ENCODE measurements around the gene NTN3.
"Not testable (repeated sequence)": the region's sequence is repeated elsewhere in the genome, so short reads cannot be mapped to it uniquely, and the experiment has no call there.

NTN3 gene

DNA sequence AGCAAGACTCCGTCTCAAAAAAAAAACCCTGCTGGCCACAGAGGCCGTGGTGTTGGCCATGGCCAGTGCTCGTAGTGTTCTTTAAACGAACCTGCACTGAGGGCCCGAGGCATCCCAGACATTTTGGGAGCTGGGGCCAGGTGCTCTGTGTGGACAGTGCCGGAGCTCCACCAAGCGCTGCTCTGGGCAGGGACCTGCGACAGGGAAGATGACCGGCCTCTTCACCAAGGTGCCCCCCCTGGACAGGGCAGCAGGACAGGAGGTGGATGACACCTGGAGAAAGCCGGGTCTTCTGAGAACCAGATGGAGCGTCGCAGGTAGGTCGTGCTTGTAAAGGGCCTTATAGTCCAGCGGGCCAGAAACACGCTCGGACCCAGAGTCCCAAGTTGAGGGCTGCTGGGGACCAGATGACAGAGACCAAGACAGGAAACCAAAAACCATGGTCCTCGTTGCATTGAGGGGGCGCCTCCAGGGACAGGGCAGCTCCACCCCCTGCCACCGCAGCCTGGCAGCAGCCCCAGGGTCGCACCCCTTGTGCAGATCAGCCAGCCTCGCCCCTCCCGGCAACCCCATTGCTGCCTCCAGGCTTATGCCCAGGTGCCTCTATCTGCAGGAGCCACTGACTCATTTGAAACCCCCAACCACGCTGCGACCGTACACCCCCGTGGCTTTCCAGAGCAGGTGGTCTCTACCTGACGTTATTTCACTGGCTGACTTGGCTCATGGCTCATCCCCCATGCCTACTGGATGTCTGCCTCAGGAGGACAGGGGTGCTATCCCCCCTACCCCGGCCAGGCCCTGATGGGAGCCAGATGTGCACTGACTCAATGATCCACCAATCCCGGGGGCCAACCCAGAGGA lies 4.2 kb upstream of the NTN3 start:
- DNase-seq = no peak

DNA sequence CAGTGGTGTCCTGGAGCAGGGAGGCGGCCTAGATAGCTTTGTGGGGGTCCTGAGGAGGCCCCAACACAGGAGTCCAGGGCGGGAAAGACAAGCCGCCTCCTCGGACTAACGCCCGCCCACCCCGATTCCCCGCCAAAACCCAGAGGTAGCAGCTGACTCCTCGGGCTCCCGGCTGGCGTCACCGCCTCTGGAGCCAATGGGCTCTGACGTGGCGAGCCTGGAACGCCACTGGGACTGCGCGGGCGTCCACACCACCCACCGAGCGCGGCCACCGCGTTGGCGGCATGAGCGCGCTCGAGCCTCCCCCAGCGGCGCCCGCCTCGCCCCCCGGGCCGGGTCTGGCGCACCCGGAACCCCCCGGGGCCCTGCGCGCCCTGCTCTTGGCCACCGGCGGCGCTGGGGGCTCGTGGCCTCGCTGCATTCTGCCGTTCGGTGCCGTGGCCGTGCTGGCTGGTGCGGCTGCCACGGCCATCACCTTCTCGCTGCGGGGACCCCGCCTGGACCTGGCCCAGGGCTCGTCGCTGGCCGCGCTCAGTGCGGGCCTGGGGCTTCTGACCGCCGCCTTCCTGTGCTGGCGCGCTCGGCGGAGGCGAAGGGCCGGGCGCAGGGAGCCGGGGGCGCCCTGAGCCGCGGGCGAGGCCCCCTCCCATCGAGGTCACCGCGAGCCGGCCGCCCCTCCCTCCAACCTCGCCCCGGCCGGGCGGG lies 3.4 kb upstream of the NTN3 start:
- no peak for DNase-seq

DNA sequence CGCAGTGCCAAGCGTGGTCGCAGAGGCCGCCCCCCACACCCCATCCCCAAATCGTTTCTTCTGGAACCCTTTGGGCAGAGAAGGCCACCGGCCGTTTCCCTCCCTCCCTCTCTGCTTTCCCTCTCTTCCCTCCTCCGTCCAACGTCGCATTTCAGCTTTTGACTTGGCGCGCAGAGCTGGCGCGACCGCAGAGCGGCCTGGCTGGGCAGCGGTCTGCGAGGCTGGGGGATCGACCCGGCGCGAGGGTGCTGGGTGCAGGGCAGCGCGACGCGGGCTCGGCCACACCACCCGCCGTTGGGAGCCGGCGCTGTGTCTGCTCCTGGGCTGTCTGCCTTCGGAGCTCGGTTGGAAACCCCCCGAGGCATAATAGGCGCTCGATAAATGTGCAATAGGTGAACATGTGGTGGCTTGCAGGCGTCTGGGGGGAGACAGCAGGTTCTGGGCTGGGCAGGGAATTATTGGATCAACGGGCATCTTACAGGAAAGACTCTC lies 2.8 kb upstream of the NTN3 start:
- DNase-seq = no peak

DNA sequence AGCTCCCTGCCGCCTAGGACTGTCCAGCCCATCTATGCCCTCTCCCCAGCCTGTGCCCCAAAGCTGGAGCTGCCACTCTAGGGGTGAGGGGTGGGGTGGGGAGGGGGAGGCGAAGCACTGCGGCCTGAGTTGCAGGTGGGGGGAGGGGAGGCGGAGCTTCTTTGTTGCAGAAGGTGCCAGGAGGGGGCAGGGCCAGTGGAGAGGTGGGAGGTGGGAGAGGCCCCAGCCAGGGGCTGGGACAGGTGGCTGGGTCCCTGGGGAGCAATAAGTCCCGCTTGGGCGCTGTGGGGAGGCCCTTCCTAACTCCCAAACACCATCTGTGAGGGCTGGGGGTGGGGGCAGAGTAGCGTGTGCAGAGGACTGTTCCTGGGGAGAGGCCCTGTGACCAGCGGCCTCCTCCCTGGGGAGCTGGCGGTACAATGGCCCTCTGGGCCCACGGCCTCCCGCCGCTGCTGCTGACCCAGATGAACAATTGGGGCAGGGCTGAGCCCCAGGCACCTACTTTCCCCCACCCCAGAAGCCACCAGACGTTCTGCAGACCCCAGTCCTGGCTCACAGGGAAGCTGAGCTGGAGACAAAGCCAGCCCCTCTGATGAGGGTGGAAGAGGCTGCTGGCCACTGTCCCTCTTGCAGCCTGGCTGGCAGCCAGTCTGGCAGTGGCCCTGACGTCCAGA lies 2.2 kb upstream of the NTN3 start:
- no peak for DNase-seq

DNA sequence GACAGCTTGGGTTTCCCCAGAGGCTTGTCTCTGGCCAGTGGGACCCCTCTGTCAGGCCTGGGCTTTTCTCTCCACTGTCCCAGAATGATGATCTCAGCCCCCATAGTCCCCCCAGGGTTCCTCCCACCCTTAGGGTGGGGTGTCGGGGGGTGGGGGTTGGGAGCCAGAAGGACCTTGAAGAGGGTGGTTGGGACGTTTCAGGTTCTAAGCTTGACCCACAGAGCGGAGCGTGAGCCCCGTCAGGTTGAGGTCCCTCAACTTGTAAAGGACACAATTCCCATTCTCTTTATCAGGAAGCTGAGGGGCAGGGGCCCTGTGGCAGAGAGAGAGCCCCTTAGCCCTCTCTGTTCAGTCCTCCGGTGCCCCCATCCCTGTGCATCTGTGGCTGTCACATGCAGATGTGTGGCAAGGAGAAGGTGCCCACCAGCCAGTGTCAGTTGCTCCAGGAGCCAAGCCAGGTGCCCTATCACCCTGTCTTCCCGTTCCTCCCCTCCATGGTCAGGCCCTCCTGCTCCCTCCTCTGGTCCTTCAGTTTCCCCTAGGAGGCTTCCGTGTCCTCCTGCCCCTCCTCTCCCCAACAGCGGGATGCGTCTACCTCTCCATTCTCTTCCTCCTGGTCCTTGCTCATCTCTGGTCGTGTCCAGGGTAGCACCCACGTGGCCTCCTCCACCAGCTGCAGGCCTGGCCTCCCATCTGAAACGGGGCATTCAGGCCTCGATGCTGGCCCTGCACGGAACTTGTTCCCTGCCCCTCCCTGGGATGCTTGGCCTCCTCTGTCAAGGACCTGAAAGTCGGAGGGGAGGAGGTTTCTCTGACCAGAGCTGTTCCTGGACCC lies 1.5 kb upstream of the NTN3 start:
- DNase-seq = no peak

DNA sequence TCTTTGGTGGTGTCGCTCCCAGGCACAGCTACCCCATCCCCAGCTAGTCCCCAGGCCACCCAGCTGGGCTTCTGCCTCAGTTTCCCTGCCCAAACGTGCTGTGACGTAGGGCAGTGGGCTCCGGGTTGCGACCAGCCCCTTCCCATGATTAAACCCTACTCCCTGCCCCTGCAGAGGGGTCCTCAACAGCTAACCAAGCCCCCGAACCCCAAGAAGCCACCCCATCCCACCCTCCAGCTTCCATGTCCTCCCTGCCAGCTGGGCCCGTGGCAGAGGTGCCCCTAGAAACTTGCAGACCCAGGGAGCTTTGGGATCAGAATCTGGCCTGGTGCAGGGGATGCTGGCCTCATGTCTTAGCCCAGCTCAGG lies 879 bp upstream of the NTN3 start:
- DNase-seq = no peak

DNA sequence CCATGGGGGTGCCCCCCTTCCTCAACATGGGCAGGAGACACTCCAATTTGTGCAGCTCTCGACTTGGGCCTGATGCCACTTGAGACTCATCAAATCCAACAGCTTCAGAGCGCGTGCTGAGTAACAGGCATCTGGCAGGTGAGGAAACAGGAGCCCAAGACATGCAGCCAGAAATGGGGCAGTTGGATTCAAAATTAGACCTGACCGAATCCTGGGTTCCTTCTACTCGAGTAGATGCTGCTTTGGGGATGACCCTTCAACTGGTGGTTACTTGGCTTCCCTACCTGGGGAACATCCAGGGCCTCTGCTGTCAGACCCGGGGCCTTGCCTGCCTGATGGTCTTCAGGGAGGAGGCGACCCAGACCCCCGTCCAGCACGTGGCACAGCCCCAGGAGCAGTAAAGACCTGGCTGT lies 488 bp upstream of the NTN3 start:
- no peak for DNase-seq

DNA sequence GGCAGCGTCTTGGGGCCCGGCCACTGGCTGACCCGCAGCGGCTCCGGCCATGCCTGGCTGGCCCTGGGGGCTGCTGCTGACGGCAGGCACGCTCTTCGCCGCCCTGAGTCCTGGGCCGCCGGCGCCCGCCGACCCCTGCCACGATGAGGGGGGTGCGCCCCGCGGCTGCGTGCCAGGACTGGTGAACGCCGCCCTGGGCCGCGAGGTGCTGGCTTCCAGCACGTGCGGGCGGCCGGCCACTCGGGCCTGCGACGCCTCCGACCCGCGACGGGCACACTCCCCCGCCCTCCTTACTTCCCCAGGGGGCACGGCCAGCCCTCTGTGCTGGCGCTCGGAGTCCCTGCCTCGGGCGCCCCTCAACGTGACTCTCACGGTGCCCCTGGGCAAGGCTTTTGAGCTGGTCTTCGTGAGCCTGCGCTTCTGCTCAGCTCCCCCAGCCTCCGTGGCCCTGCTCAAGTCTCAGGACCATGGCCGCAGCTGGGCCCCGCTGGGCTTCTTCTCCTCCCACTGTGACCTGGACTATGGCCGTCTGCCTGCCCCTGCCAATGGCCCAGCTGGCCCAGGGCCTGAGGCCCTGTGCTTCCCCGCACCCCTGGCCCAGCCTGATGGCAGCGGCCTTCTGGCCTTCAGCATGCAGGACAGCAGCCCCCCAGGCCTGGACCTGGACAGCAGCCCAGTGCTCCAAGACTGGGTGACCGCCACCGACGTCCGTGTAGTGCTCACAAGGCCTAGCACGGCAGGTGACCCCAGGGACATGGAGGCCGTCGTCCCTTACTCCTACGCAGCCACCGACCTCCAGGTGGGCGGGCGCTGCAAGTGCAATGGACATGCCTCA lies 773 bp downstream of the NTN3 start:
- no peak for DNase-seq

DNA sequence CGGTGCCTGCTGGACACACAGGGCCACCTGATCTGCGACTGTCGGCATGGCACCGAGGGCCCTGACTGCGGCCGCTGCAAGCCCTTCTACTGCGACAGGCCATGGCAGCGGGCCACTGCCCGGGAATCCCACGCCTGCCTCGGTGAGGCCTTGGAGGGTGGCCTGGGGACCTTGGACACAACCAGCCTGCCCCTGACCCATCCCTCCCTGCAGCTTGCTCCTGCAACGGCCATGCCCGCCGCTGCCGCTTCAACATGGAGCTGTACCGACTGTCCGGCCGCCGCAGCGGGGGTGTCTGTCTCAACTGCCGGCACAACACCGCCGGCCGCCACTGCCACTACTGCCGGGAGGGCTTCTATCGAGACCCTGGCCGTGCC lies 1.4 kb downstream of the NTN3 start:
- DNase-seq = no peak

DNA sequence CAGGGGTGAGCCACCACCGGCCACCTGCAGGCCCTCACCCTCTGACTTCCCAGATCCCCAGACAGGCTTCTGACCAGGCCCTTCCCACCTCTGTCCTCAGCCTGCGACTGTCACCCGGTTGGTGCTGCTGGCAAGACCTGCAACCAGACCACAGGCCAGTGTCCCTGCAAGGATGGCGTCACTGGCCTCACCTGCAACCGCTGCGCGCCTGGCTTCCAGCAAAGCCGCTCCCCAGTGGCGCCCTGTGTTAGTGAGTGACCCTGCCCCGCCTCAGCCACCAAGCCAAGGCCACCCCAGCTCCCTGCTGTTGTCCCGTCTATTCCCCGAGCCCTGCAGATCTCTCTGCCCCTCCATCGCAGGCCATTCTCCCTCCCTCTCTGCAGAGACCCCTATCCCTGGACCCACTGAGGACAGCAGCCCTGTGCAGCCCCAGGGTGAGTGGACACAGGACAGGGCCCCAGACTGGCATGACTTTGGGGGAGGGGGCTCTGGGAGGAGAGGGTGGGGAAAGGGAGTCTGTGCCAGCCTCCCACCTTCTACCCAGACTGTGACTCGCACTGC lies 1.9 kb downstream of the NTN3 start:
- DNase-seq = no peak

DNA sequence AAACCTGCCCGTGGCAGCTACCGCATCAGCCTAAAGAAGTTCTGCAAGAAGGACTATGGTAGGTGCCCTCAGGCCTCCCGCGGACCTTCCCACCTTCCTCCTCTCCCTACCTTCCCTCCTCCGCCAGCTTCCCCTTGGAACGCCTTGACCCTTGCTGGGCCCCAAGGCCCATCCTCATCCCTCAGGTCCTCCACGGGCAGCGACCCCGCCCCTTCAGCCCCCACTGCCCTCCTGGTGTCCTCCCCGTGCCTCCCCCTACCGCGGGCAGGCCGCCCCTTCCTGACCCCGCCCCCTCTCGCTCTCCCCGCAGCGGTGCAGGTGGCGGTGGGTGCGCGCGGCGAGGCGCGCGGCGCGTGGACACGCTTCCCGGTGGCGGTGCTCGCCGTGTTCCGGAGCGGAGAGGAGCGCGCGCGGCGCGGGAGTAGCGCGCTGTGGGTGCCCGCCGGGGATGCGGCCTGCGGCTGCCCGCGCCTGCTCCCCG lies 2.4 kb downstream of the NTN3 start:
- DNase-seq = no peak

DNA sequence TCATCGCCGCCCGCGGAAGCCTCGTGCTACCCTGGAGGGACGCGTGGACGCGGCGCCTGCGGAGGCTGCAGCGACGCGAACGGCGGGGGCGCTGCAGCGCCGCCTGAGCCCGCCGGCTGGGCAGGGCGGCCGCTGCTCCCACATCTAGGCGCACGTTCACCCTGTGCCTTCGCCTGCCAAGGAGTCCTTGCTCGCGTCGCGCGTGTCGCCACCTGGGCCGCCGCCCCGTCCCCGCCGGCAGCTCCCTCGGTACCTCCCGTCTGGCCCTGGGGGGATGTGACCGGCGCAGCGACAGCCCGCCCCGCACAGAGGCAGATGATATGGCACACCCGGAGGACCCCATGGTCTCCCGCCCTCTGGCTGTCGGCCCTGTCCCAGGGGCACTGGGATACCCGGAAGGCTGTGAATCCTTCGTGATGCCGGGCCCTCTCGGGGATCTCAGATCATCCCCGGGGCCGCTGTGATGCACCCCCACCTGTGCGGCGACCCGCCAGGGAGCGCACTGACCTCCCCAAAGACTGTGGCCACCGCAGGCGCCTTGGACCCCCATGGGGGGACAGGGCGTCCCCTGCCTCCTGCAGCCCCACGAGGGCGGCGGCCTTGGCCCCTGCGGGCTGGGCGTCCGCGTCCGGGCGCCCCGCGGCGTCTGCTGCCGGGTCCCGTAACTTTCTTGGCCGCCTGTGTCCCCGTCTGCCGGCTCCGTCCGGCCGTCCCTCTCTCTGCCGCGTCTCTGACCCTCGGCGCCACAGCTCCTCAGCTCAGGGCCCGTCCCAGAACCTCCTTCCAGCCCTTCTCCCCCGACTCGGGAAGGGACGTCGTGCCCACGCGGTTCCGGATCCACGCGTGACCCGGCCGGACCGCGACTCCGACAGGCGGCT lies 3.1 kb downstream of the NTN3 start:
- peak; percentile 42 for DNase-seq

DNA sequence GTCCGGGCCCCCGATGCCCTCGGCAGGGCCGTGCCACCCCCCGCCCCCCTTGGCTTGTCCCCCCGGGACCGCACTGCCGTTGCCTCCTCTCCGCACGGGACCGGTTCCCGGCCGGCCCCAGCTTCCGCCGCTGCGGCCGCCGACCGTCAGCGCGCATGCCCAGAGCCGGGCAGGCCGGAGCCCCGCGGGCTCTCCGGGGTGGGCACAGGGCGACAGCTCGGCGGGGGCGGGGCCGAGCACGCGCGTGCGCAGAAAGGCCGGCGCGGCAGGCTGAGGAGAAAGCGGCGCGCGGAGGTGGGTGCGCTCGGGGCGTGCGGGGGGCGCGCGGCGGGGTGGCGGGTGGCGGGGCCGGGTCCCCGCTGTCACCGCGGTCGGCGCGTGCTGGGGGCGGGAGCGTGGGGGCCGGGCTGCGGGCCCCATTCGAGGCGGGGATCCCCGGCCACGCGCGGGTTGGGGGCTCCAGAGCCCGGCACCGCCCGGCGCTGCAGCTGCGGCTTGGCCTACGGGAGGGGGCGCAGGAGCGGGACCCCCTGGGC lies 3.8 kb downstream of the NTN3 start, which contains the start of gene TBC1D24:
TSS of gene TBC1D24 (plus strand) at position 251 of the 536 bp plus-strand sequence. CDS start 21,022 bp downstream, outside the sequence.
- peak; percentile 56 for DNase-seq

DNA sequence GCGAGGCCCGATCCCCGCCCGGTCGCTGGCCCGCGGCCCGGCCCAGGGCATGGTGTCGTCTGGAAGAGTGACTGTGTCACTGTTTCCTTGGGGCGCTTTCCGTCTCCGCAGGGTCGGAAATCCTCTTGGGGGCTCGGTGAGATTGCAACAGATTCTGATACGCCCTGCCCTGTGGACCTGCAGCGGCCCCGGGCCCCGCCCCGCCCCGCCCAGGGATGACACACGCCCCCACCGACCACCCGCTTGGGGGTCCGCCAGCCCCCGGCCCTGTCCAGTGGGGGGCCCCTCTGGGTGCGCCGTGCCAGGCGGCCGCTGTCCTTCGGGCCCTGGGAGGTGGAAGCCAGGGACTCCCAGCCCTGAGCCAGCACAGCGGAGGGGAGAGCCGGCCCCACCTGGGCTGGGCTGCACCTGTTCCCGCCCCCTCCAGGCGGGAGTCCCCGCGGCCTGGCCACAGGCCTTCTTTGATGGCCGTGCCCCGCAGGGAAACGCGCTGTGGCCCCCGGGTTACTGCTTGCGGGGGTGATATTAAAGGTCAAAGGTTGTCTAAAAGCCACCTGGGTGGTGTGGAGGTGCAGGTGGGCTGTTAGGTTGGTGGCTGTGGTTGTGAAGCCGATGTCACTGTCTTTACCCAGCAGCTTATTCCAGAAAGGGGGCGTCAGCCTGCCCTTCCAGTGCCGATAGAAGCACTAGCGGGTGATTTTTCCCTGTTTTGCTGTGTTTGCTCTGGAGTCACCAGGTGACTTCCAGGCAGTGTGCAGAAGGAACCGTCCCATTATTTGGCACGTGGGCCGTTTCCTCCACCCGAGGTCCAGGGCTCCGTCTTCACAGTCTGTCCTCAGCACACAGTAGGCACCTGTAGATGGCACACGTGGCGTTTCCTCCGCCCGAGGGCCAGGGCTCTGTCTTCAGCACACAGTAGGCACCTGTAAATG lies 4.6 kb downstream of the NTN3 start:
- no peak for DNase-seq

DNA sequence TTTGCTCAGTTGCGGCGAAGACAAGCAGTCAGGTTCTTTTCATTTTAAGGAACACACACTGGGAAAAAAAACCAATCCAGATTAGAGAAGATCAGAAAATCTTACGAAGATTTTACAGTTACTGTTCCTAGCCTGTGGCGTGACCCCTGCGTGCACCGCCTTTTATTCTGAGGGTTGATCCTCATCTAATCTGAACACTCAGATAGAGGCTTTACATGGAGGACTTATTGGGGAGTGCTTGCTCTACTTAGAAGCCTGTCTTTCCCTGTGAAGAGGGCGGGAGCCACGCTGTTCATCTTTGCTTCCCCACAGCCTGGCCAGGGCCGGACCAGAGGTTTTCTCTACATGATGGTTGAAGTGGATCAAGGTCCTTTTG lies 5.2 kb downstream of the NTN3 start:
- DNase-seq = no peak

DNA sequence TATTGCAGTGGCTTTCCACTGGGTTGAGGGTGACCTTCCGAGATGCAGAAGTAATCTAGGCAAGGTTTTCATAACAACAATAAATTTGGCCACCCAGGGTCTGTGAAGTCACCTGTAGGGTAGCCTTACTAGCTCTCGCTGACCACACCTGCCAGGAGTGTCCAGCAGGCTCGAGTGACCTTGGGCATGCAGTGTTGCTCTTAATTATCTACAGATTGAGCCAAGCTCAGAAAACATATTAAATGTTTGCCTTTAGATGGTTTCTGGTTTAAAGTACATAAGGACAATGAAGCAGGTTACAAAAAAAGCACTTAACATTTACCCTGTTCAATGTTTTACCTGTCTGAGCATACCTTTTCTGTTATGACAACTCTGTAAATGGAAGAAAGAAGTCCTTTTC lies 5.6 kb downstream of the NTN3 start:
- no peak for DNase-seq

DNA sequence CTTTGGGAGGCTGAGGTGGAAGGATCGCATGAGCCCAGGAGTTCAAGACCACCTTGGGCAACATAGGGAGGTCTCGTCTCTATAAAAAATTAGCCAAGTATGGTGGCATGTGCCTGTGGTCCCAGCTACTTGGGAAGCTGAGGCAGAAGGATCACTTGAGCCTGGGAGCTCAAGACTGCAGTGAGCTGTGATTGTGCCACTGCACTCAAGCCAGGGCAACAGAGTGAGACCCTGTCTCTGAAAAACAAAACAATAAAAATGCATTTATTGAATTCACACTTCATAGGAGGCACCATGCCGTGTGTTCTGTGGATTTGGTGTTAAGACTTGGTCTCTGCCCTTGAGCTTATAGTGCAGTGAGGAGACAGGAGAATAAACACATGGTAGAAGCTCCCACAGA lies 6.2 kb downstream of the NTN3 start:
- no peak for DNase-seq

DNA sequence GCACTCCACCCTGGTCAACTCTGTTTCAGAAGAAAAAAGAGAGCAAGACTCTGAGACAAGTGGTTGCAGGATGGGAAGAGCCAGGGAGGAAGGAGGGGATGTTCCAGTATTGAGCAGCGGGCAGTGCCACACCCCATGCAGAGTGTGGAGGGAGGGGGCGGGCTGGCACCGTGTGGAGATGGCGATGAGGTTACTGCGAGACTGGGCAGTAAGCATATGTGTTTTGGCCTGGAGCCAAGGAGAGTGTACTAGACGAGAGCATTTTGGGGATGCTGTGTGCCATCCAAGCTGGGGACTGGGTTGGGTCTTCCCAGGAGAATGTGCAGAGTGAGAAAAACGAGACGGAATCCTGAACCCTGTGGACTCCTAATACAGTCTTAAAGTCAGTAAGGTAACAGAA lies 7.2 kb downstream of the NTN3 start:
- DNase-seq = no peak

DNA sequence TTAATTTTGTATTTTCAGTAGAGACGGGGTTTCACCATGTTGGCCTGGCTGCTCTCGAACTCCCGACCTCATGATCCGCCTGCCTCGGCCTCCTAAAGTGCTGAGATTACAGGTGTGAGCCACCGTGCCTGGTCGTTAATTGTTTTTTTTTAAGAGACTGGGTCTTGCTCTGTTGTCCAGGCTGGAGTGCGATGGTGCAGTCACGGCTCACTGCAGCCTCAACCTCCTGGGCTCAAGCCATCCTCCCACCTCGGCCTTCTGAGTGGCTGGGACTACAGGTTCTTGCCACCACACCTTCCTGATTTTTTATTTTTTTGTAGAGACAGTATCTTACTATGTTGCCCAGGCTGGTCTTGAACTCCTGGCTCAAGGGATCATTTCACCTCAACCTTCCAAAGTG lies 8.9 kb downstream of the NTN3 start:
- DNase-seq = not testable (repeated sequence)
